ENCODE data around the gene MMP14. TPM values are rescaled to one million over a fixed set of nuclear protein-coding genes. Genes with fewer than 3 reads are reported as not detected.
A peak's percentile ranks its signal among the peaks of the same experiment; 100 is the strongest.

The MMP14 gene
- total and polyA plus RNA-seq, 2 of the 13 experiments (the other 11 are each of a cell fraction or from before 2014, with no cell fraction given): 5.2 to 9.8 TPM

GRCh38 chr14:22837114-22837749, 847 bp downstream of the MMP14 start (continued):
- peak; percentile 66 for TF ChIP-seq CTCF (CRISPR knock-in tag; IDR thresholded peaks at IDR 0.05)
- peak; percentile 81 for TF ChIP-seq HINFP (CRISPR knock-in tag; IDR thresholded peaks at IDR 0.05; ENCODE audit: low read depth)
- no peak for TF ChIP-seq ATF6 (CRISPR knock-in tag; conservative IDR thresholded peaks at IDR 0.05)
- peak; percentile 74; the same call in 1 of the 2 replicates for TF ChIP-seq ZNF724P (CRISPR knock-in tag; IDR thresholded peaks at IDR 0.05; ENCODE audit: borderline replicate concordance)
- TF ChIP-seq ZBTB44 (CRISPR knock-in tag; IDR thresholded peaks at IDR 0.05): peak; percentile 83; the same call in 1 of the 2 replicates
- no peak for TF ChIP-seq HNRNPUL1 (IDR thresholded peaks at IDR 0.05; ENCODE audit: low read depth, low read length)
- TF ChIP-seq BCL3 (CRISPR knock-in tag; IDR thresholded peaks at IDR 0.05): peak; percentile 91; the same call in 1 of the 2 replicates
- TF ChIP-seq HMGXB4 (CRISPR knock-in tag; IDR thresholded peaks at IDR 0.05; ENCODE audit: borderline replicate concordance in 1 of 2, low read depth in 1 of 2): peak; percentile 86 to 91
- TF ChIP-seq RBM39 (IDR thresholded peaks at IDR 0.05; ENCODE audit: low read depth, low read length, poor library complexity, severe bottlenecking): peak; percentile 54
- TF ChIP-seq BRCA1 (CRISPR knock-in tag; IDR thresholded peaks at IDR 0.05): 0 out of 2 replicates have a peak, but pooled peaks have one; percentile 14
